Astrocyte (in vitro differentiated cells and primary cell): ENCODE results near the gene IFIT2. TPM values are rescaled to one million over a fixed set of nuclear protein-coding genes. Genes with fewer than 3 reads are reported as not detected.

ENCODE experiments used
- DNase-seq: peaks from one replicate; pipeline ENCODE4 v3.0.0-alpha.2; 2010; ENCODE audit warnings: low read depth
- FAIRE-seq: peaks from 2 replicates; lab custom pipeline; 2011; peaks lifted over from hg19 to GRCh38; lab: Jason Lieb, UNC
- H2AFZ ChIP-seq: 2 replicates; pipeline ENCODE4 v1.6.0; 2012; ENCODE audit warnings: low read depth, low read length, inconsistent platforms
- H3K27ac ChIP-seq: 2 replicates; pipeline ENCODE4 v1.5.1; 2011; ENCODE audit warnings: low read depth, low read length, inconsistent platforms
- H3K27me3 ChIP-seq: 2 replicates; pipeline ENCODE4 v1.6.0; 2011; ENCODE audit warnings: low read length, inconsistent platforms; ENCODE audit not compliant: insufficient read depth
- H3K36me3 ChIP-seq: 2 replicates; pipeline ENCODE4 v1.5.1; 2011; ENCODE audit warnings: low read length, inconsistent platforms; ENCODE audit not compliant: insufficient read depth
- H3K4me1 ChIP-seq: 2 replicates; pipeline ENCODE4 v1.5.1; 2011; ENCODE audit warnings: low read length, inconsistent platforms; ENCODE audit not compliant: insufficient read depth
- H3K4me2 ChIP-seq: 2 replicates; pipeline ENCODE4 v1.6.0; 2012; ENCODE audit warnings: low read length, inconsistent platforms
- H3K4me3 ChIP-seq: 2 replicates; pipeline ENCODE4 v1.5.1; 2011; ENCODE audit warnings: low read depth, mild to moderate bottlenecking, low read length, inconsistent platforms; ENCODE audit not compliant: insufficient read depth
- H3K79me2 ChIP-seq: 2 replicates; pipeline ENCODE4 v1.6.0; 2012; ENCODE audit warnings: mild to moderate bottlenecking, low read length, inconsistent platforms; ENCODE audit not compliant: insufficient read depth
- H3K9ac ChIP-seq: 2 replicates; pipeline ENCODE4 v1.6.0; 2012; ENCODE audit warnings: mild to moderate bottlenecking, low read length, inconsistent platforms
- H3K9me3 ChIP-seq: 2 replicates; pipeline ENCODE4 v1.5.1; 2012; ENCODE audit warnings: low read depth, mild to moderate bottlenecking, low read length, inconsistent platforms; ENCODE audit not compliant: insufficient read depth
- H4K20me1 ChIP-seq: 2 replicates; pipeline ENCODE4 v1.6.0; 2012; ENCODE audit warnings: low read length, inconsistent platforms; ENCODE audit not compliant: insufficient read depth
- H3K27ac Mint-ChIP-seq: one replicate; pipeline ENCODE4 v1.8.0; 2021; ENCODE audit warnings: mild to moderate bottlenecking, mixed read lengths; ENCODE audit not compliant: unreplicated experiment
- H3K27me3 Mint-ChIP-seq: one replicate; pipeline ENCODE4 v1.8.0; 2021; ENCODE audit warnings: low read depth, mixed read lengths; ENCODE audit not compliant: unreplicated experiment
- H3K36me3 Mint-ChIP-seq: one replicate; pipeline ENCODE4 v1.8.0; 2021; ENCODE audit warnings: low read depth, mixed read lengths; ENCODE audit not compliant: unreplicated experiment
- H3K4me1 Mint-ChIP-seq: one replicate; pipeline ENCODE4 v1.8.0; 2021; ENCODE audit warnings: low read depth, mixed read lengths; ENCODE audit not compliant: unreplicated experiment
- H3K4me3 Mint-ChIP-seq: one replicate; pipeline ENCODE4 v1.8.0; 2021; ENCODE audit warnings: mild to moderate bottlenecking, moderate library complexity, mixed read lengths; ENCODE audit not compliant: unreplicated experiment
- H3K9me3 Mint-ChIP-seq: one replicate; pipeline ENCODE4 v1.8.0; 2021; ENCODE audit warnings: mild to moderate bottlenecking, mixed read lengths; ENCODE audit not compliant: unreplicated experiment
- EZH2 ChIP-seq: IDR thresholded peaks from 2 replicates; pipeline ENCODE4 v1.6.1; 2012; ENCODE audit warnings: mild to moderate bottlenecking, low read length, inconsistent platforms; ENCODE audit not compliant: insufficient read depth
- total RNA-seq: library from RNA; stranded (reverse); gene quantifications from 2 replicates; pipeline ENCODE4 v1.2.1, GENCODE V29; 2021
- TF ChIP-seq, protein P1 (sequence below): IDR thresholded peaks from 2 replicates; pipeline ENCODE4 v1.5.1; 2011; ENCODE audit warnings: low read depth, mild to moderate bottlenecking, inconsistent platforms, low read length, moderate library complexity; ENCODE audit not compliant: insufficient read depth

IFIT2 gene
- total RNA-seq, 1 donor from 2014 or later, result 36.0 TPM

DNA sequence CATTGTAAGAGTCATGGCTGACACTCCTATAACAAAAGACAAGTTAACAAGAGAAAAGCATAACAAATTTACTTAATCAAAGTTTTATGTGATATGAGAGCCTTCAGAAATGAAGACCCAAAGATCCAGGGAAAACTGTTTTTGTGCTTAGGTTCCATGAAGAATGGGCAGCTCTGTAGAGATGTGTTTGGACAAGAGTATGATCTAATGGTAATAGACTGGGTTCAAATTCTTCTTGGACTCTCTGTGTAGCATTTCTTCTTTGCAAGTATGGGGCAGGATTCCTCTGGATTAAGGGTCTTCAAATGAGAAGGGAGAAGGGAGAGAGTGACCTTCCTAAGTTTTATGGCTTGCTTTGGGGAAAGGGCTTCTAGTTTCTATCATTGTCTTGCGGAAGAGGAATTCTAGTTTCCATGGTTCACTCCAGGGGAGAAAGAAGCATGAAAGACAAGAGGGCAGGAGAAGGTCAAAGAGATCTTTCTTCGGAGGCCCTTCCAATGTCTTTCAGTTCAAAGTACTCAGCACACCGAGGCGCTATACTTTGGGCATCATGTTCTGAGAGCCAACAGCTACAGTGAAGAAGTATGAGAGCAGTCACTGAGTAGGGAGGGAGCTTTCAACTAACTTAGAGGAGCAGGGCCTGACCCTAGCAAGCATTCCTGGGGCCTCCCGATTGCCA lies 41.4 kb downstream of the IFIT2 start:
- DNase-seq (no peak), FAIRE-seq (no peak)
- no peaks in the 10 kb centered on the region for H3K79me2 ChIP-seq
- H3K27me3 Mint-ChIP-seq, result no peaks in the 10 kb centered on the region
- no peak for TF ChIP-seq EZH2
- TF ChIP-seq, protein P1, sequence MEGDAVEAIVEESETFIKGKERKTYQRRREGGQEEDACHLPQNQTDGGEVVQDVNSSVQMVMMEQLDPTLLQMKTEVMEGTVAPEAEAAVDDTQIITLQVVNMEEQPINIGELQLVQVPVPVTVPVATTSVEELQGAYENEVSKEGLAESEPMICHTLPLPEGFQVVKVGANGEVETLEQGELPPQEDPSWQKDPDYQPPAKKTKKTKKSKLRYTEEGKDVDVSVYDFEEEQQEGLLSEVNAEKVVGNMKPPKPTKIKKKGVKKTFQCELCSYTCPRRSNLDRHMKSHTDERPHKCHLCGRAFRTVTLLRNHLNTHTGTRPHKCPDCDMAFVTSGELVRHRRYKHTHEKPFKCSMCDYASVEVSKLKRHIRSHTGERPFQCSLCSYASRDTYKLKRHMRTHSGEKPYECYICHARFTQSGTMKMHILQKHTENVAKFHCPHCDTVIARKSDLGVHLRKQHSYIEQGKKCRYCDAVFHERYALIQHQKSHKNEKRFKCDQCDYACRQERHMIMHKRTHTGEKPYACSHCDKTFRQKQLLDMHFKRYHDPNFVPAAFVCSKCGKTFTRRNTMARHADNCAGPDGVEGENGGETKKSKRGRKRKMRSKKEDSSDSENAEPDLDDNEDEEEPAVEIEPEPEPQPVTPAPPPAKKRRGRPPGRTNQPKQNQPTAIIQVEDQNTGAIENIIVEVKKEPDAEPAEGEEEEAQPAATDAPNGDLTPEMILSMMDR, result no peak
- no peak overlapping the region for H3K4me3 Mint-ChIP-seq
- peak overlapping the region; percentile 64 for H3K4me2 ChIP-seq
- peaks cover 22% of the 10 kb centered on the region for H3K4me1 Mint-ChIP-seq
- no peaks in the 10 kb centered on the region for H3K9me3 ChIP-seq
- H3K36me3 ChIP-seq, result no peaks in the 10 kb centered on the region
- peaks cover 7% of the 10 kb centered on the region for H3K4me1 ChIP-seq
- peak overlapping the region; percentile 1 for H3K27ac ChIP-seq
- no peaks in the 10 kb centered on the region for H3K9me3 Mint-ChIP-seq
- peaks cover 24% of the 10 kb centered on the region for H3K36me3 Mint-ChIP-seq
- no peaks in the 10 kb centered on the region for H3K27me3 ChIP-seq
- no peak overlapping the region for H3K27ac Mint-ChIP-seq
- no peaks in the 10 kb centered on the region for H4K20me1 ChIP-seq
- H3K9ac ChIP-seq, result no peak overlapping the region
- H3K4me3 ChIP-seq, result no peak overlapping the region
- H2AFZ ChIP-seq, result no peak overlapping the region

DNA sequence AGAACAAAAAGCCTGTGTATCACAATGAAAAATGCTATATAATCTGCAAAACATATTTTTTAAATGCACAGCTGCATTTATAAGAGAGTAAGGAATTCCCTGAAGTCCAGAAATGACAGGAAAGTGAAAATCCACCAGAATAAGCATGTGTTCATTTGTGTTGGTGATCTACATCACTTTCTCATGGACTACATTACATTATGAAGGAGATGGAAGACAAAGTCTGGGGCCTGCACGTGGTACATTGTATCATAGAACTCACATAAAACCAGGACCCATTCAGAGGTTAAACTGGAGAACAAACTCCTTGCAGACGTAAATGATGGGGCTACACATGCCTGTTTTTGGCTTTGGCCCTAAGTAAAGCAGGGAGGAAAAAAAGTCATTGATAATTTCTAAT lies 42.3 kb downstream of the IFIT2 start:
- Histone ChIP-seq H3K4me3 (no peak overlapping the region), H3K79me2 (no peaks in the 10 kb centered on the region), H3K9ac (no peak overlapping the region), H3K4me1 (peaks cover 7% of the 10 kb centered on the region), H3K27ac (no peak overlapping the region), H2AFZ (no peak overlapping the region), H3K27me3 (no peaks in the 10 kb centered on the region), H3K9me3 (no peaks in the 10 kb centered on the region), H3K4me2 (no peak overlapping the region), H4K20me1 (no peaks in the 10 kb centered on the region), H3K36me3 (no peaks in the 10 kb centered on the region)
- no peak for DNase-seq
- Mint-ChIP-seq H3K4me3 (no peak overlapping the region), H3K27ac (no peak overlapping the region), H3K9me3 (no peaks in the 10 kb centered on the region), H3K36me3 (peaks cover 18% of the 10 kb centered on the region), H3K4me1 (peaks cover 22% of the 10 kb centered on the region), H3K27me3 (no peaks in the 10 kb centered on the region)
- TF ChIP-seq, protein P1, result no peak
- no peak for FAIRE-seq

DNA sequence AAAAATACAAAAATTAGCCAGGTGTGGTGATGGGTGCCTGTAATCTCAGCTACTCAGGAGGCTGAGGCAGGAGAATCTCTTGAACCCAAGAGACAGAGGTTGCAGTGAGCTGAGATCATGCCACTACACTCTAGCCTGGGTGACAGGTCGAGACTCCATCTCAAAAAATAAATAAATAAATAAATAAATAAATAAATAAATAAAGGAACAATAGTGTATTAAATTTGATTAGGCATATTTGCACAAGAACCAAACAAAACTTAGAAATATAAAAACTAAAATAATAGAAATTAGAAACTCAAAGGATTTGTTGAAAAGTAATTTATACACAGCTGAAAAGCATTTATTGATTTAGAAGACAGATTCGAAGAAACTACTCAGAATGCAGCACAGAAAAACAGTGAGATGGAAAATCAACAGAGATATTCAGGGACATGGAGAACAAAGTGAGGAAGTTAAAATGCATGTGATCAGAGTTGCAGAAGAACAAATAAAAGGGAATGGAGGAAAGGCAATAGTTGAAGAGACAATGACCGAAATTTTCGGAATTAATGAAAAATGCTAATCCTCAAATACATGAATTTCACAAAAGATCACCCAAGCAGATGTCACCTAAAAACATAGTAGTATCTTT lies 43.6 kb downstream of the IFIT2 start:
- DNase-seq, result no peak
- Histone ChIP-seq H3K27me3 (no peaks in the 10 kb centered on the region), H3K4me1 (peaks cover 7% of the 10 kb centered on the region), H3K4me3 (no peak overlapping the region), H3K27ac (no peak overlapping the region), H4K20me1 (no peaks in the 10 kb centered on the region), H3K36me3 (no peaks in the 10 kb centered on the region), H3K4me2 (no peak overlapping the region), H3K9ac (no peak overlapping the region), H3K9me3 (no peaks in the 10 kb centered on the region), H2AFZ (no peak overlapping the region), H3K79me2 (no peaks in the 10 kb centered on the region)
- Mint-ChIP-seq H3K9me3 (no peaks in the 10 kb centered on the region), H3K27ac (no peak overlapping the region), H3K36me3 (peaks cover 6% of the 10 kb centered on the region), H3K4me3 (no peak overlapping the region), H3K4me1 (peaks cover 19% of the 10 kb centered on the region), H3K27me3 (no peaks in the 10 kb centered on the region)
- FAIRE-seq, result no peak
- TF ChIP-seq, protein P1, result no peak
- TF ChIP-seq EZH2, result no peak
